Rectal smooth muscle tissue (tissue), 1 donor: Measurements from ENCODE around the gene DAGLA.
"Not testable (repeated sequence)": the region's sequence is repeated elsewhere in the genome, so short reads cannot be mapped to it uniquely, and the experiment has no call there.

Source experiments
- H3K27ac ChIP-seq: one replicate; pipeline ENCODE4 v1.7.0; 2013; ENCODE audit warnings: low read depth, low read length, inconsistent platforms
- H3K27me3 ChIP-seq: one replicate; pipeline ENCODE4 v1.7.0; 2013; ENCODE audit warnings: low read length; ENCODE audit not compliant: control insufficient read depth, insufficient read depth
- H3K36me3 ChIP-seq: one replicate; pipeline ENCODE4 v1.7.0; 2013; ENCODE audit warnings: low read length; ENCODE audit not compliant: control insufficient read depth, insufficient read depth
- H3K4me1 ChIP-seq: one replicate; pipeline ENCODE4 v1.7.0; 2013; ENCODE audit warnings: low read length; ENCODE audit not compliant: control insufficient read depth, insufficient read depth
- H3K4me3 ChIP-seq: one replicate; pipeline ENCODE4 v1.7.0; 2013; ENCODE audit warnings: low read length
- H3K9ac ChIP-seq: one replicate; pipeline ENCODE4 v1.7.0; 2013; ENCODE audit warnings: low read length

DAGLA gene

GRCh38 chr11:61652135-61652534, 28.1 kb upstream of the DAGLA start:
- Histone ChIP-seq H3K27ac (no peak overlapping the region), H3K9ac (no peak overlapping the region), H3K4me3 (no peak overlapping the region), H3K27me3 (no peaks in the 10 kb centered on the region), H3K36me3 (no peaks in the 10 kb centered on the region), H3K4me1 (no peaks in the 10 kb centered on the region)

DNA sequence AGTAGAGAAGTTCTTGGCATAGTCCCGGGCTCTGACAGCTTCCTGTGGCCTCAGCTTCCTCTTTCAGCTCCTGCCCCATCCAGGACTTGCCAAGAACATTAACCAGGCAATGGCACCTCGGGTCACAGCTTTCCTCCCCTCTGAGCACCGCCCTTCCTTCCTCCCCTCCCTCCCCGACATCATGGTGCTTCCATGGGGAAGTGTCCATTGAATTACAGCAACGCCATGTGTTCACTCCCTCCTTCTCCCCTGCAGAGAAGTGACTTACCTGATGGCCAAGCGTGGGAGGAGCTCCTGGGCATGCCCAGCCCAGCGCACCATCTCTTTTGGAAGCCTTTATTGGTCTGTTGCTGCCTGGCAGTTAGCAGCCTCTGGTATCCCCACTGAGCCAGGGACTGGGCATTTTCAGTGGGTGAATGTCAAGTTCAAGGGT, 25.8 kb upstream of the DAGLA start:
- H3K27me3 ChIP-seq, result no peaks in the 10 kb centered on the region
- no peaks in the 10 kb centered on the region for H3K36me3 ChIP-seq
- no peak overlapping the region for H3K9ac ChIP-seq
- H3K27ac ChIP-seq, result no peak overlapping the region
- no peaks in the 10 kb centered on the region for H3K4me1 ChIP-seq
- H3K4me3 ChIP-seq, result no peak overlapping the region

DNA sequence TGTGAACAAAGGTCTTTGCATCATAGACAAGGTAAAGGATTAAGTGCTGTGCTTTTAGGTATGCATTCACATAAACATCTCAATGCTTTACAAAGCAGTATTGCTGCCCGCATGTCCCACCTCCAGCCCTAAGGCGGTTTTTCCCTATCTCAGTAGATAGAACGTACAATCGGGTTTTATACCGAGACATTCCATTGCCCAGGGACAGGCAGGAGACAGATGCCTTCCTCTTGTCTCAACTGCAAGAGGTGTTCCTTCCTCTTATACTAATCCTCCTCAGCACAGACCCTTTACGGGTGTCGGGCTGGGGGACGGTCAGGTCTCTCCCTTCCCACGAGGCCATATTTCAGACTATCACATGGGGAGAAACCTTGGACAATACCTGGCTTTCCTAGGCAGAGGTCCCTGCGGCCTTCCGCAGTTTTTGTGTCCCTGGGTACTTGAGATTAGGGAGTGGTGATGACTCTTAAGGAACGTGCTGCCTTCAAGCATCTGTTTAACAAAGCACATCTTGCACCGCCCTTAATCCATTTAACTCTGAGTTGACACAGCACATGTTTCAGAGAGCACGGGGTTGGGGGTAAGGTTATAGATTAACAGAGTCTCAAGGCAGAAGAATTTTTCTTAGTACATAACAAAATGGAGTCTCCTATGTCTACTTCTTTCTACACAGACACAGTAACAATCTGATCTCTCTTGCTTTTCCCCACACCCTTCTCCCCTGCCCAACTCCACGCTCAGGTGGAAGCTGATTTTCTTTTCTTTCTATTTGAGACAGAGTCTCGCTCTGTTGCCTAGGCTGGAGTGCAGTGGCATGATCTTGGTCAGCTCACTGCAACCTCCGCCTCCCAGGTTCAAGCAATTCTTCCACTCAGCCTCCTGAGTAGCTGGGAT, 24.7 kb upstream of the DAGLA start:
- not testable (repeated sequence) for H3K27ac ChIP-seq, H3K9ac ChIP-seq, H3K4me1 ChIP-seq, H3K36me3 ChIP-seq, H3K4me3 ChIP-seq, H3K27me3 ChIP-seq

DNA sequence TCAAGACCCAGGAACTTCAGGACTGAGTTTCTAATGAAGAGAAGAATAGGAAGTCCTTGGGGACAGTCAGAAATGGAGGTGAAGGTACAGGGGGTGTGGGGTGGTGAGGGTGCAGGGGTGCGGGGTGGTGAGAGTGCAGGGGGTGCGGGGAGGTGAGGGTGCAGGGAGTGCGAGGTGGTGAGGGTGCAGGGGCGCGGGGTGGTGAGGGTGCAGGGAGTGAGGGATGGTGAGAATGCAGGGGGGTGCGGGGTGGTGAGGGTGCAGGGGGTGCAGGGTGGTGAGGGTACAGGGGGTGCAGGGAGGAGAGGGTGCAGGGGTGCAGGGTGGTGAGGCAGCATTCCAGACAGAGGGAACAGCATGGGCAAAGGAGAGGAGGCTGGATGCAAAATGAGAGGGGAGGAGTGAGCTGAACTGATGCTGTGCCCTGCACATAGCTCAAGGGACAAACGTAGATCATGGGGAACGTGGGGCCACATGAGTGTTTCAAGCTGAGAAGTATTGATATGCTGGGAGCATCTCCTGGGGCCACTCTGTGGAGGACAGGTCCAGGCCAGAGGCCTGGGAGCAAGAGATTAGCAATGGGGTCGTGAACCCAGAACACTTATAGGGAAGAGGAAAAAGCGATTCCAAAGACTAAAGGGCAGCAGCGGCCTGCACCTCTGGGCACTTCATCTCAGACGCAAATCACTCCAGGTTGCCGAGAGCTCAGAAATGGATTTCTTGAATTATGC, 23.7 kb upstream of the DAGLA start:
- Histone ChIP-seq H3K4me1 (no peaks in the 10 kb centered on the region), H3K36me3 (no peaks in the 10 kb centered on the region), H3K9ac (no peak overlapping the region), H3K4me3 (no peak overlapping the region), H3K27ac (no peak overlapping the region), H3K27me3 (no peaks in the 10 kb centered on the region)

GRCh38 chr11:61657566-61658290, 22.5 kb upstream of the DAGLA start:
- H3K36me3 ChIP-seq, result no peaks in the 10 kb centered on the region
- H3K4me3 ChIP-seq, result no peak overlapping the region
- no peak overlapping the region for H3K27ac ChIP-seq
- H3K27me3 ChIP-seq, result no peaks in the 10 kb centered on the region
- H3K9ac ChIP-seq, result no peak overlapping the region
- H3K4me1 ChIP-seq, result no peaks in the 10 kb centered on the region

DNA sequence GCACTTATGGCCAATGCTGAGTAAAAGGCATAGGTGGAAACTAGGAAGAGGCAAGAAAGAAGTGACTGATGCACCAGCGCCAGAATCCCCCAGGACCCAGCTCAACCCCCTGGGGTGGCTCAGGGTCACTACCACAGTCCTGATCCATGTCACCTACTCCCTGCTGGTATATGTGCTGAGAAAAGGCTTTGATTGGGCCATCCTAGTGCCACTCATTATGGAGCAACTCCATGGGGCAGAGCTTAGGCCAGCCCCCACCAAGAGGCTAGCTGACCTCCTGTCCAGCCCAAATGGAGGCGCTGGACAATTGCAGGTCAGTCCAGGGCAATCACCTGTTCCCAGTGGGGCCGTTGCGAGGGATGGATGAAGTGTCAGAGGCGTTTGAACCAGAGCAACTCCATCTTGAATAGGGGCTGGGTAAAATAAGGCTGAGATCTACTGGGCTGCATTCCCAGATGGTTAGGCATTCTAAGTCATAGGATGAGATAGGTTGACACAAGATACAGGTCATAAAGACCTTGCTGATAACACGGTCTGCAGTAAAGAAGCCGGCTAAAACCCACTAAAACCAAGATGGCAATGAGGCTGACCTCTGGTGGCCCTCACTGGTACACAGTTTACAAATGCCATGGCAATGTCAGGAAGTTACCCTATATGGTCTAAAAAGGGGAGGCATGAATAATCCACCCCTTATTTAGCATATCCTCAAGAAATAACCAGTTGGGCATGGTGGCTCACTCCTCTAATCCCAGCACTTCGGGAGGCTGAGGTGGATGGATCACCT, 20.6 kb upstream of the DAGLA start:
- H3K4me1 ChIP-seq, result no peaks in the 10 kb centered on the region
- H3K27me3 ChIP-seq, result no peaks in the 10 kb centered on the region
- no peak overlapping the region for H3K4me3 ChIP-seq
- H3K9ac ChIP-seq, result no peak overlapping the region
- H3K27ac ChIP-seq, result no peak overlapping the region
- H3K36me3 ChIP-seq, result no peaks in the 10 kb centered on the region

- H3K4me1 ChIP-seq, H3K36me3 ChIP-seq, H3K4me3 ChIP-seq, H3K27ac ChIP-seq, H3K27me3 ChIP-seq, H3K9ac ChIP-seq: not testable (repeated sequence)
Observed at GRCh38 chr11:61660997-61661396, 19.2 kb upstream of the DAGLA start.

GRCh38 chr11:61666684-61667297, 13.4 kb upstream of the DAGLA start:
- Histone ChIP-seq H3K4me3 (no peak overlapping the region), H3K9ac (no peak overlapping the region), H3K36me3 (no peaks in the 10 kb centered on the region), H3K27me3 (no peaks in the 10 kb centered on the region), H3K4me1 (no peaks in the 10 kb centered on the region), H3K27ac (no peak overlapping the region)

DNA sequence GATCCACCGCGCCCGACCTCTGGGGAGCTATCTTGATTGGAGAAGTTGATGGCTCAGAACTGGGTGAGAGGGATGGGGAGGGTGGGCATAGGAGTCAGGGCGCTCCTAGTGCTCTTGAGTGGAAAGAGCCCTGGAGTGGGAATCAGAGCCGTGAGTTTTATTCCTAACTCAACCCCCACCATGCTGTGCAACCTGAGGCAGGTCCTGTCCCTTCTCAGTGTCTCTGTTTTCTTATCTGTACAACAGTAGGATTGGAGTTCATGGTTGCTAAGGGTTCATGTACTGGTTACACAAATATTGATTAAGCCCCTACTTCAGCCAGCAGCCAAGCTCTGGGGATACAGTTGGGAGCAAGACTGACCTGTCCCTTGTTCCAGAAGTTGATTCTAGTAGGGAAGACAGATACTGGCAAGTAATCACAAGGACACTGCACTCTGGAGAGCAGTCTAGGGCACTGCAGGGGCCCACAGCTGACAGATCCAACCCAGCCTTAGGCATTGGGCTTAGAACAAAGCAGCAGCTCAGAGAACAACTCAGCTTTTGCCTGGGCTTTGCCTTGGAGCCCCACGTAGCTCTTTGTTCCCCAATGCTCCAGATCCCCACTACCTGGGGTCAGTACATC, 12.4 kb upstream of the DAGLA start:
- Histone ChIP-seq H3K27ac (no peak overlapping the region), H3K36me3 (no peaks in the 10 kb centered on the region), H3K4me3 (no peak overlapping the region), H3K4me1 (no peaks in the 10 kb centered on the region), H3K27me3 (no peaks in the 10 kb centered on the region), H3K9ac (no peak overlapping the region)

DNA sequence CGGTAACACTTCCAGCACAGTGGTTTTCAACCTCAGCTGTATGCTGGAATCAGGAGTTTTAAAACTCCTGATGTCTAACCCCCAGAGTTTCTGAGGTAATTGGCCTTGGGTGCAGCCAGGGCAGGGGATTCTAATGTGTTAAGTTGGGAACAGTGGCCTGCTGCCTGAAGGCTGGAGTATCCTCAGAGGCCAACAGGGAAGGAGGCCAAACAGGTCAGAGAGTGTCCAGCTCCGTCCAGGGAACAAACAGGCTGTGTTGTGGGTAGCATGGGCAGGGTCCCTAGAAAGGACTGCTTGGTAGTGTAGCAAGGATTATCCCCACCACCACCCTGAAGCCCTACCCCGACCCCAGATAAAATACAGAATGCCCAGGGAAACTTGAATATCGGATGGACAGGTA, 10.8 kb upstream of the DAGLA start:
- Histone ChIP-seq H3K4me1 (no peaks in the 10 kb centered on the region), H3K27ac (no peak overlapping the region), H3K4me3 (no peak overlapping the region), H3K9ac (no peak overlapping the region), H3K36me3 (no peaks in the 10 kb centered on the region), H3K27me3 (no peaks in the 10 kb centered on the region)

GRCh38 chr11:61670626-61671025, 9.6 kb upstream of the DAGLA start:
- Histone ChIP-seq H3K4me3 (no peak overlapping the region), H3K27ac (no peak overlapping the region), H3K4me1 (no peaks in the 10 kb centered on the region), H3K36me3 (no peaks in the 10 kb centered on the region), H3K9ac (no peak overlapping the region), H3K27me3 (no peaks in the 10 kb centered on the region)
